ENCODE measurements around the gene FAM169A.
"Not testable (repeated sequence)": the region's sequence is repeated elsewhere in the genome, so short reads cannot be mapped to it uniquely, and the experiment has no call there.

GRCh38 chr5:74882379-74883134 is 16.4 kb upstream of the FAM169A start:
- not testable (repeated sequence) for TF ChIP-seq FOXP2 (optimal IDR thresholded peaks at IDR 0.05; ENCODE audit: control extremely low read depth, extremely low read length, insufficient read depth); POLR2AphosphoS5 (IDR thresholded peaks at IDR 0.05; ENCODE audit: borderline replicate concordance, low read depth, low read length); EZH2 (IDR thresholded peaks at IDR 0.05)
